Right lobe of liver (tissue), 6 donors: ENCODE data around the gene DCAF11. TPM values are rescaled to one million over a fixed set of nuclear protein-coding genes. Genes with fewer than 3 reads are reported as not detected.

Experiments used
- ATAC-seq, 4 donors: fragments of 200-7000 bp; cut with Tn5 transposase; one replicate each; pipeline ENCODE4 v1.9.1; 2020; ENCODE audit warnings: mild to moderate bottlenecking in 4 of 4, moderate library complexity in 4 of 4
- DNase-seq, 3 donors: peaks; one replicate each; pipeline ENCODE4 v3.0.0-alpha.2; 2020
- H3K27ac ChIP-seq, 3 donors: fragments of 200-600 bp; one replicate each; pipeline ENCODE4 v1.8.0; 2022
- H3K27me3 ChIP-seq, 2 donors: fragments of 200-600 bp; one replicate each; pipeline ENCODE4 v1.8.0; 2022
- H3K36me3 ChIP-seq, 4 donors: fragments of 200-600 bp; sonication (generic) in 1 of 4; one replicate each; pipeline versions ENCODE4 v1.5.1 to v1.8.0; 2017 to 2022; ENCODE audit warnings: control low read depth in 1 of 4
- H3K4me1 ChIP-seq, 4 donors: fragments of 200-600 bp; sonication (generic) in 1 of 4; one replicate each; pipeline versions ENCODE4 v1.5.1 to v1.8.0; 2017 to 2022; ENCODE audit warnings: control low read depth in 1 of 4
- H3K4me3 ChIP-seq, 3 donors: fragments of 200-600 bp; one replicate each; pipeline ENCODE4 v1.8.0; 2022
- H3K9me3 ChIP-seq, 4 donors: fragments of 200-600 bp; sonication (generic) in 1 of 4; one replicate each; pipeline versions ENCODE4 v1.5.1 to v1.8.0; 2017 to 2022; ENCODE audit warnings: control low read depth in 1 of 4
- POLR2A ChIP-seq: fragments of 450-650 bp; IDR thresholded peaks from one replicate; pipeline ENCODE4 v1.6.1; 2017; ENCODE audit warnings: antibody characterized with exemption, mild to moderate bottlenecking
- WGBS: methylation state at CpG from one replicate; pipeline ENCODE4 v1.1.6; 2018; ENCODE audit warnings: low coverage, low lambda C conversion rate; ENCODE audit not compliant: insufficient coverage; ENCODE audit errors: missing lambda C conversion rate; 5-methylcytosine and 5-hydroxymethylcytosine counted together
- intact Hi-C, 2 donors: fragments of 100-400 bp; cut with DNase I; formaldehyde crosslinking; loops; one replicate each; pipeline versions ENCODE4 v1.11.2 to v1.14.1; 2022
- total RNA-seq, 6 experiments: library from RNA; depleted of rRNA in 2 of 6; stranded (reverse); fragments of >200 nt in 2 of 6; fragmentation: NEBNext Ultra II Directional in 3 of 6; extraction: Animal tissue kit (Norgen Biotek cat#: 25700) in 3 of 6; gene quantifications; one replicate each; pipeline versions ENCODE4 v1.1.0 to v1.2.4, GENCODE V29; 2016 to 2023
- TF ChIP-seq, protein P1 (sequence below), 4 donors: fragments of 200-600 bp in 3 of 4; fragments of 450-650 bp in 1 of 4; IDR thresholded peaks; one replicate each; pipeline versions ENCODE4 v1.5.1 to v1.8.0; 2016 to 2022; ENCODE audit warnings: antibody characterized with exemption in 4 of 4, mild to moderate bottlenecking in 2 of 4
- donor health status: DM: no; HTN: yes; CAD: no.
- donor health status: DM: no; HTN: no; CAD: no.
- donor health status: DM: no; HTN: no; CAD: no.
- donor health status: DM: no; HTN: yes; CAD: no.
- donor health status: DM: no; HTN: yes; CAD: no.

Gene DCAF11
- total RNA-seq, 6 experiments from 2014 or later, result 65.9 to 180 (median 103) TPM

DNA sequence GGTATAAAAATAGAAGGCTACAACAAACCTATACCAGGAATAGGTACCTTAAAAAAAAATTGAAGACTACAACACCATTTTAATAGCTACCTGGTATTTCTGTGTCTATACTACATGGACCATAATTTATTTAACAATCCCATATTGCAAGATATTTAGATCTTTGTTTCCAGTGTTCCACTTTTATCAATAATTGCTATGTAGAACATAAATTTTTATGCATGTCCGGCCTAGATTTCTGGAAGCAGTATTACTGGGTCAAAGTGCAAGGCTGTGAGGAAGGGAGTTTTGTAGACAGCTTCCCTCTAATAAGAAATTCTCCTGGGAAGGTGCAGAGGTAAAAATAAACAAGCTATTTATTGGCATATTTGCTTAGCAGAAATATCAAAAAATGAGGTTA is 4.1 kb upstream of the DCAF11 start:
- Histone ChIP-seq H3K9me3 (no peaks in the 10 kb centered on the region), H3K4me1 (peaks cover 0 to 56% (median 18%) of the 10 kb centered on the region in 4 donors), H3K36me3 (no peaks in the 10 kb centered on the region), H3K4me3 (no peak overlapping the region), H3K27me3 (no peaks in the 10 kb centered on the region), H3K27ac (no peak overlapping the region)
- 26% methylated on average over 1 of the region's 1 CpG for WGBS
- no peak for TF ChIP-seq POLR2A
- ATAC-seq, result no peak
- no peak for DNase-seq
- intact Hi-C loops, result no loop called here

DNA sequence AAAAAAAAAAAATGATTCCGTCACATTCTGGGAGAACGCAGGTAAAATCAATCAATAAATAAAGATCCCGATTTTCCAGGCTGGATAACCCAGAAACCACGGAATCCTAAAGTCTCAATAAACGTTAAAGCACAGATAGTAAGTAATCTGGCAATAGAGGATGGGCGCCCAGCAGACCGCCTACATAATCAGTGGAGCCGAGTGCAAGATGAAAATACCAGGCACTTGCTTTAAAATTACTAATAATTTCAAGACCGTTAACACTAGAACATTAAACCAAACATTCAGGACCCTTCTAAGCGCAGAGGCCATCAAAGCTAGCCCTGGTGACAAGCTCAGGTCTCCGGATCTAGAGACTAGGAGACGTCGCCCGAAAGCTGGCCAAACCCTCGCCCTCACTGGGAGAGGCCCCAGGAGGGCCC is 1.2 kb upstream of the DCAF11 start:
- intact Hi-C loops, result no loop called here

DNA sequence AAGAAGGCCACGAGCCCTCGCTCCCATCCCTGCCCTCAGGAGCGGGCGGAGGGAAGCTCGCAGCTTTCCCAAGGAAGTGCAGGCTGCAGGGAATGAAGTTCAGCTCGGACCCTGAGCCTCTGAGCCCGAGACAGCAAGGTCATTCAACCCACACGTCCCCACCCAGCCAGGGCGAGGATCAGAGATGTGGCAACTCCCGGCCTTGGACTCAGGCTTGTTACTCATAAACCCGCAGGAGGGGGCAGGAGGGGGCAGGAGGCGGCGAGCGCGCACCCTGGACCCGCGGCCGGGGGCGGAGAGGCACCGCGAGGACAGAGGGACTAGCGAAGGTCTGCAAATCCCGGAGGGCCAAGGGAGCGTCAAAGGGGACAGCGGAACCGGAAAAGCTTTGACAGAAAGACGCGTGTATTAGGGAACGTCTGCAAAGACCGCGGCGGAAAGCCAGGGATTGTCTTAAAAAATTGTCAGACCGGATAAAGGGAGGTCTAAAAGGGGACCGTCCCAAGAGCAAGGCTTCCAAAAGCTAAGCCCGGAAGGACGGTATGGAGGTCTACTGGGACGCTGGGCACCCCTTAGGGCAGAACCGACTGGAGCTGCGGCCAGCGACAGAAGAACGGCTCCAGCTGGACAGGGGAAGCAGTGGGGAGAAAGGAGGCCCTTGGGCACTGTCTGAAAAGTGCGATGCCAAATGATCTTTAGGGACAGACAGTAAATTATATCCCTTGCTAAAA is 611 bp upstream of the DCAF11 start:
- WGBS, result 0% methylated on average over 30 of the region's 42 CpGs
- peak overlapping the region; percentile 63 to 82 (median 82) for H3K4me3 ChIP-seq
- intact Hi-C loops, result no loop called here
- peaks cover 0 to 40% (median 14%) of the 10 kb centered on the region in 4 donors for H3K4me1 ChIP-seq
- TF ChIP-seq, protein P1, sequence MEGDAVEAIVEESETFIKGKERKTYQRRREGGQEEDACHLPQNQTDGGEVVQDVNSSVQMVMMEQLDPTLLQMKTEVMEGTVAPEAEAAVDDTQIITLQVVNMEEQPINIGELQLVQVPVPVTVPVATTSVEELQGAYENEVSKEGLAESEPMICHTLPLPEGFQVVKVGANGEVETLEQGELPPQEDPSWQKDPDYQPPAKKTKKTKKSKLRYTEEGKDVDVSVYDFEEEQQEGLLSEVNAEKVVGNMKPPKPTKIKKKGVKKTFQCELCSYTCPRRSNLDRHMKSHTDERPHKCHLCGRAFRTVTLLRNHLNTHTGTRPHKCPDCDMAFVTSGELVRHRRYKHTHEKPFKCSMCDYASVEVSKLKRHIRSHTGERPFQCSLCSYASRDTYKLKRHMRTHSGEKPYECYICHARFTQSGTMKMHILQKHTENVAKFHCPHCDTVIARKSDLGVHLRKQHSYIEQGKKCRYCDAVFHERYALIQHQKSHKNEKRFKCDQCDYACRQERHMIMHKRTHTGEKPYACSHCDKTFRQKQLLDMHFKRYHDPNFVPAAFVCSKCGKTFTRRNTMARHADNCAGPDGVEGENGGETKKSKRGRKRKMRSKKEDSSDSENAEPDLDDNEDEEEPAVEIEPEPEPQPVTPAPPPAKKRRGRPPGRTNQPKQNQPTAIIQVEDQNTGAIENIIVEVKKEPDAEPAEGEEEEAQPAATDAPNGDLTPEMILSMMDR (IDR thresholded peaks at IDR 0.05), result no peak
- TF ChIP-seq POLR2A, result peak; percentile 84
- H3K27me3 ChIP-seq, result no peaks in the 10 kb centered on the region
- peaks cover 0 to 20% (median 5%) of the 10 kb centered on the region in 4 donors for H3K36me3 ChIP-seq
- DNase-seq (peak; percentile 94 to 97 (median 97)), ATAC-seq (peak; percentile 61 to 73 (median 66))
- H3K9me3 ChIP-seq, result no peaks in the 10 kb centered on the region
- peak overlapping the region; percentile 88 to 100 (median 89) for H3K27ac ChIP-seq

More for the DNA sequence above, 1.2 kb upstream of the DCAF11 start:
- 10% methylated on average over 10 of the region's 15 CpGs for WGBS
- TF ChIP-seq, protein P1 (IDR thresholded peaks at IDR 0.05), result no peak
- no peak for TF ChIP-seq POLR2A
- Histone ChIP-seq H3K9me3 (no peaks in the 10 kb centered on the region), H3K27me3 (no peaks in the 10 kb centered on the region), H3K4me3 (peak overlapping the region; percentile 63 to 82 (median 82)), H3K27ac (peak overlapping the region; percentile 88 to 100 (median 89)), H3K36me3 (peaks cover 0 to 14% (median 3%) of the 10 kb centered on the region in 4 donors), H3K4me1 (peaks cover 0 to 46% (median 14%) of the 10 kb centered on the region in 4 donors)
- ATAC-seq, result no peak
- no peak for DNase-seq

DNA sequence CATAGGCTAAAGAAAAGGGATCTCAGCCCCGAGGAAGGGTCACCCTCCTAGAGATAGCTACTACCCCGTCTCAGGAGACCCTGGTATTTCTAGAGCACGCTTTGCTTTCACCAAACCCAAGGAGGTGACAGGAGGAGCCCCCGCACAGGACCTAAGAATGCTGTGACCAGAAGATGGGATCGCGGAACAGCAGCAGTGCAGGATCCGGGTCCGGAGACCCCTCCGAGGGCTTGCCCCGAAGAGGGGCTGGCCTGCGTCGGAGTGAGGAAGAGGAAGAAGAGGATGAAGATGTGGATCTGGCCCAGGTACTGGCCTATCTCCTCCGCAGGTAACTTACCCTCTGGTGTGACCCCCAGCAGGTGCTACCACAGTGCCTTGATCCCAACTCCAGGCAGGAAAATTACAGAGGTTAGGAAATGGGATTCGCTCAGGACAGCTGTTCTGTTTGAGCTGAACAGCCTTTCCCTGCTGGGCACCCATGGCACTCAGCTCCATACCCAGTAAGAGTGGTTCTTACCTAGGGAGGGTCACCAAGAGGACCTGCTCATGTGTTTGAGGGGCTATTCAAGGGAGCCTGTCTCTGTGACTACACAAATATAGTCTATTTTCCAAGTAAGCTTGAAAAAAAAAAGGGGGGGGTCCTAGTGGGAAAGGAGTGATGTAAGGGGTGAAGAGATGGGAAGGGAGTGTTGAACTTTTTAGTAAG is 998 bp downstream of the DCAF11 start:
- ATAC-seq (no peak), DNase-seq (no peak)
- 0% methylated on average over 10 of the region's 14 CpGs for WGBS
- Histone ChIP-seq H3K4me1 (peaks cover 0 to 27% (median 9%) of the 10 kb centered on the region in 4 donors), H3K27me3 (no peaks in the 10 kb centered on the region), H3K9me3 (no peaks in the 10 kb centered on the region), H3K36me3 (peaks cover 0 to 36% (median 12%) of the 10 kb centered on the region in 4 donors), H3K4me3 (peak overlapping the region; percentile 50 to 82 (median 82)), H3K27ac (peak overlapping the region; percentile 88 to 100 (median 89))
- intact Hi-C loops, result no loop called here
- no peak for TF ChIP-seq POLR2A
- TF ChIP-seq, protein P1 (IDR thresholded peaks at IDR 0.05), result no peak
